HG03342 (cell line): ENCODE data around the gene DCLK1.
"Not testable (repeated sequence)": the region's sequence is repeated elsewhere in the genome, so short reads cannot be mapped to it uniquely, and the experiment has no call there.

Experiments
- ATAC-seq: cut with Tn5 transposase; IDR thresholded peaks from one replicate; pipeline ENCODE4 v1.9.1; 2021; ENCODE audit warnings: mild to moderate bottlenecking, moderate library complexity; ENCODE audit not compliant: unreplicated experiment

DCLK1 gene

GRCh38 chr13:36088463-36088862 lies 42.7 kb downstream of the DCLK1 start:
- ATAC-seq, result no peak

DNA sequence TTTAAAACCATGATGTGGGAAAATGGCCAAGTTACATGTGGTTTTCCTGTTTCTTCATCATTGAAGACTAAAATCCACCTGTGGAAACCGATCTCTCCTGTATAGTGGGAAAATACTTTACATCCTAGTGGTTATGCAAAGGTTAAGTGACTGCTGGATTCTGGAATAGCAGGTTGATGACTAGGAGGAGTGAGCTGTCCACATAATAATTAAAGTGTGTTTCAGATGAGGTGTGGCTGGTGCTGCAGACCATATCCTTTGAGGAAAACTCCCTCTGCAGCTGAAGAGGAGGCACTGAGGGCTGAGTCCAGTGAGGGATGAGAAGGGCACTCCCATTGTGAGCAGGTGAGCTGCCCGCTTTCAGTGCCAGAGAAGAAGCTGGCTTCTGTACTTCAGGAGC lies 43.2 kb downstream of the DCLK1 start:
- ATAC-seq, result no peak

DNA sequence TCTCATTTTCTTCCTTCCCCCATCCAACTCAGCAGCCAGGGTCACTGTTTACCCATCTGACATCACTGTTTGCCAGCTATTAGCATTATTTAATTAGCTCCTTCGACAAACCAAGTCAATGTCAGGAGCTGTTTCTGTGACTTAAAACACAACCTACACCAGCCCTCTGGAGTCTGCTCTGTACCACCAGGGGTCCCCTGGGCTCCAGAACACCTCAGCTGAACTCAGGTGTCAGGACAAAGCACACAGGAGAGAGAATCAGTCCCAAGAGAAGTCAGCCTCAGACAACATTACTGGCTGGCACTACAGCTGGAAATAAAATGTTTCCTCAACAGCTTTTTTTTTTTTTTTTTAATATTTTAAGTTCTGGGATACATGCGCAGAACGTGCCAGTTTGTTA lies 45.1 kb downstream of the DCLK1 start:
- ATAC-seq, result no peak

- ATAC-seq, result no peak
Measured at GRCh38 chr13:36084131-36084530, 47.1 kb downstream of the DCLK1 start.

- no peak for ATAC-seq
Measured at GRCh38 chr13:36082806-36083205, 48.4 kb downstream of the DCLK1 start.

DNA sequence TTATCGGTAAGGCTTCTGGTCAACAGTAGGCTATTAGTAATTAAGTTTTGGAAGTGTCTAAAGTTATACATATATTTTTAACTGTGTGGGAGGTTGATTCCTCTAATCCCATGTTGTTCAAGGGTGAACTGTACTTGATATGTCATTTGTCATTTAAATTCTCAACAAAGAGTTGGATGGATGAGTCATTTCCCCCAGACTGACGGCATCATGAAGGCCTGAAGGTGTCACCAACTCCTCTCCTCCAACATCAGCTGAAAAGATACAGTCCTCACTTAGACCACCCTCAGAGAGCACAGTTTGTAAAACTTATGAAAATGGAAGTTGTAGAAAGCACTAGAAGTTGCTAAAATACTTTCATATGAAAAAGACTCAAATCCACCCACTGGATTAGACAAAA lies 48.8 kb downstream of the DCLK1 start:
- ATAC-seq, result no peak

DNA sequence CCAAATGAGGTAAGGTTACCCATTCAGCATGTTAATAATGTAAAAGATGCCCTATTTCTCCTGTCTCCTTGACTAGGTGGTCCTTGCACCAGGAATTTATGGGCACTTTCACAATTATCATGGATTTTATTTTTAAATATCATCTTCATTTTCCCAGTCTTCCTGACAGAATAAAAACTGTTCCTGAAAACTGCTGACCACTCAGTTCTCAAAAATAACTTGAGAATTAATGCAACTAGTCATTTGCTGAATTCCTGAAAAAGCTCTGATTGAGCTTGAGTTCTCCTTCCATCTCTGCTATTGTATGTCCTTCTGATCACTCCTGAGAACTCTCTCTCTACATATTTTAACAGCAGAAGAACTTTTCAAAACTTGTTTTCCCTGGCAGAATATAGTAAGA lies 55.0 kb downstream of the DCLK1 start:
- no peak for ATAC-seq

DNA sequence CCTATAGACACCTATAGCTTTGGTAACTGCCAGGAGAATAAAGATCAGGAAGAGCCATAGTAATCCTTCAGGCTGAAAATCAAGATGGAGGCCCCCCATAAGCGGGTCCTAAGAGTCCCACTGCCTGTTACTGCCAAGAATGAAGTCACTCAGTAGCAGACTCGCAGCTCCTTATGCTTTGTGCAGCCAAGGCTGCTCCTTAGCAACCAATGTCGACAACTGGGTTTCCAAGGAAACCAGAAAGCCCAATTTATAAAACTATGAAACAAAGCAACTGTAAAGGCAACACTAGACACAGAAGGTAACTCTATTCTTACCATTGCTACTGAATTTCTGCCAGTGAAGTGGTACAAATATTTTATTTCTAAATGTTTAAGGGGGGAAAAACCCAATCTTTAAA lies 56.5 kb downstream of the DCLK1 start:
- ATAC-seq, result no peak

- ATAC-seq, result no peak
Measured at GRCh38 chr13:36072152-36072935, 58.8 kb downstream of the DCLK1 start.

GRCh38 chr13:36070504-36071192 lies 60.5 kb downstream of the DCLK1 start:
- ATAC-seq, result not testable (repeated sequence)

DNA sequence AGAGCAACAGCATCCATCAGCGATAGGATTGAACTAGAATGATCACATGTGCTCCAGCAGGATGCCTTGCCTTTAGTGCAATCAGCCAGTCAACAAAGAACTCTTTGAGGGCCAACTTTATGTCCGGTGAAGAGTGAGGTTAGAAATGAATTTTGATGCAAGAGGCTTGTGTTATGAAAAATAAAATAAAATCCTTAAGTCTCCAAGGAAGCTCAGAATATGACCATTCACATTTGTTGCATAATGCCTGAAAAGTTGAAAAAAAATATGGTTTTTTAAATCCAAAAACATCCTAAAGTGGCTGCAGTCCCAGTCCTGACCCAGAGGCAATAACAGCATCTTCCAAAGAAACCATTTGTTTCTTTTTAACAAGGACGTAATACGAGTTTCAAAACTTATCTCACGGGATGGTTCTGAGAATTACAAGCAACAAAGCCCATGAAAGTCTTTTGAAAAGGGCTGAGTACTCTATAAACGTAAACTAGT lies 61.3 kb downstream of the DCLK1 start:
- ATAC-seq, result no peak

DNA sequence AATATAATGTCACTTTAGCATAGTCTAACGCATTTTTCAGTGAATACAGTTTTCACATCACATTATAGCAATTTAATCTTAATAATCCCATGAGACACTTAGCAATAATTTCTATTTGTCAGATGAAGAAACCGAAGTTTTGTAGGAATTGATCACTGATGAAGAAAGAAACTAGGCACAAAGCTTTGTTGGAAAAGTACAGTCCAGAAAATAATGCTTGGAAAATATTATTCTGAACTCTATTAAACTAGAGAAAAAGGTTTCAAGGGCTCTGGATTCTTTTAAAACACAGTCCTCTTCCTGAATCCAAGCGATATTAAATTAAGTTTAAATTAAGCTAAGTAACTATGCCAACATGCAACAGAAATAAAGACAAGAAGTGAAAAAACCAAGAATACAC lies 62.2 kb downstream of the DCLK1 start:
- ATAC-seq, result no peak

- no peak for ATAC-seq
Measured at GRCh38 chr13:36068566-36068965, 62.6 kb downstream of the DCLK1 start.

DNA sequence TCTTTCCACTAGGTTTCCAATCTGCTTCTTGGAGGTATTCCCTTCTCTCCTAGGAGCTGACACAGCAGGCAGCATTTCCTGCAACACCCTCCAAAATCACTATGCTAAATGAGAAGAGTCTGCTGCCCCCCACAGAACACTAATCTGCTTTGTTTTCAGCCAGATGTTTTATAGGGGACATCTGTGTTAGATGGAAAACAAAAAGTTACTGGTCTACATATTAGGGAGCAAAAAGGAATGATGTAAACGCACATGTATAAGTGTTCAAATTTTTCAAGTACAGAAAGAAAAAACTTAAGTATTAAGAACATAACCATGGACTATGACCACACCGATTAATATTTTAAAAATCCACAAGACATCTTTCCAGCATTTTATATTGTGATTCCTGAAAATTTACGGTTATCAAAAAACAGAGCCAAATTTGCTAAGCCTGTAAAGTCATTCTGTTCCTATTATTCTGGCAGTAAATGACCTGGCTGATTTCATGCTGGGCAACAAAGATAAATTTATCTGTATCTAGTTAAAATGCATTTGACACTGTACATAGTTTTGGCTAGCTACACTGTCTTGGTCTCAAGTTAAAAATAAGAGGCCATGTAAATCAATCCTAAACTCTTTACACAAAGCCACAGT lies 63.3 kb downstream of the DCLK1 start:
- ATAC-seq, result no peak

DNA sequence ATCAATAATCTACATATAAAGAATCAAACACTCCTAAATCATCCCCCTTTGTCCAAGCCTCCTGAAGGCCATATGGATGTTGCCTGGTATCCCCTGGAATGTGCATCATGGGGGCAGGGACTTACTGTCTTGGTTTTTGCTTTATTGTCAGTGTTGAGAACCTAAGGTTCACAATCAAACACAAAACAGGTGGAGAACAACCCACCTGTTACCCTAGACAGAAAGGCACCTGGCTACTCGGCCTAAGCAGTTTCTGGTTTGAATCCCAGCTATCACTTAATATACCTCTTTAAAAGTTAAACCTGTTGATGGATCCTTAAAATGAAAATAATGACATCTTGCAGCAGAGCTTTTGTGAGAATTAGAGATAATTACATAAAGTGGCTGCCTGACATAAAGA lies 68.9 kb downstream of the DCLK1 start:
- no peak for ATAC-seq

GRCh38 chr13:36061621-36062020 lies 69.6 kb downstream of the DCLK1 start:
- no peak for ATAC-seq

GRCh38 chr13:36061054-36061453 lies 70.1 kb downstream of the DCLK1 start:
- no peak for ATAC-seq

DNA sequence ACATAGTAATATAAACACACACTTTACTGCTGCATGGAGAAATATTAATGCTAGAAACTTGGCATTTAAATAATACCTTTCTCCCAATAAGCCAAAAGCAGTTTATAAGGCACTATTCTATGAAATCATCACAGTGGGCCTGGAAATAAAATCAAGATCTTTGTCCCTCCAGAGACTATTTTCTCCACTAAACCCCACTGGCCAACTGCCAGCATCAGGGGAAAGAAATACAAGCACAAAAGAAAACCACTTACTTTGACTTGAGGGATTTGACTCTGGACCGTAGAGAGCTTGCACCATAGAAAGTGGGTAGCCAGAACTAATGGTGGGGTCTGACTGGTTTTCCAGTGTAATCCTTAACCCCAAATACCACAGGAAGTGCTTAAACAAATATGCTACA lies 71.9 kb downstream of the DCLK1 start:
- ATAC-seq, result no peak

- no peak for ATAC-seq
Measured at GRCh38 chr13:36058116-36058515, 73.1 kb downstream of the DCLK1 start.

DNA sequence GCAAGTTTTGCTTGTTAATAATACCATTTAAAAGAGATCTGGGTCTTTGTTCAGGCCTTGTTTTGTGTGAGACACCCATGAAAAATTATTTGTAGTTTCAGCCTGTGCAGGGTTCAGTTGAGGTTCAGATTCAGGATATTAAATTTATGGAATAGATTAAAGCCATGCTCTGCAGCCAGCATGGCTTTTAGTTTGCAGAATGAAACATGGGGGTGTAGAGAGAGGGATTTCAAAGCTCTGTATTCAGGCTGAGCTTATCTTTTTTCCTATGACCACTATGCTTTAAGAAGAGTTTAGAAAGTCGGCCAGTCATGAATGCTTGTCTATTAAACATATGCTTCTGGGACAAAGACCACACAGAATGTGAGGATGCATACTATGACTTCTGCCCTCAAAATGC lies 73.6 kb downstream of the DCLK1 start:
- ATAC-seq, result no peak

DNA sequence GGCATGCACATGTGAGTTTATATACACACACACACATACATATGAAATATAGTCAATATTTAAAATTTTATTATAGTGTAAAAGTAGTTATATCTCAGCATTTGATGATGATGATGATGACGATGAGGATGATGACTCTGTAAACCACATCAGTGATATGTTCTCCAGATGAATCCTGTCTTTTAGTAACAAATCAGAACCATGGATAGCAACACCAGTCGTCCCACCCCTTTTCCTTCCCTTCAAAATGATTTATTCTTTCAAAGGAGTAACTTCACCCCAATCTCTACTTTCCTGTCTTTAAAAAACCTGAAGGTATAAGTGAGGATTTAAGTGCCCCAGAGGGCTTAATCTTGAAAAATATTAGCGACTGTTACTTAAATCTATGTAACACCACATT lies 74.1 kb downstream of the DCLK1 start:
- ATAC-seq, result no peak

DNA sequence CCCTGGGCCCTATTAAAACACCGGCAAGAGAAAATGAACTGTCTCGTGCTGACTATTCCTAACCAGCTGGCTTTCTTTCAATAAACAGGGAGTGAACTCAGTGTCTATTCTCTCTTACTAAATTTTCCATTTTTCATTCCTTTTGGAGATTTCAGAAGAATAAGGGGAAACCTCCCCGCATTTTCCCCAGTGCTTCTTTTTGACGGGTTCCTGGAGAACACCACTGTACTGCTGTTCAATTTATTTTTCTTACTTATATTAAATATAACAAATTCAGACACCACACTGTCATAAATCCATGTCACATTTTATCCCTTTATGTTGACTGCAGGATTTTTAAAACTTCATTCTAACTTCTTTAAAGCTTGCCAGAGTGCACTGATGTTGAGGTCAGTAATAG lies 75.8 kb downstream of the DCLK1 start:
- no peak for ATAC-seq
